Measurements from ENCODE around the gene ADGRE3. TPM values are rescaled to one million over a fixed set of nuclear protein-coding genes. Genes with fewer than 3 reads are reported as not detected.

Gene ADGRE3
- total RNA-seq, 1 experiment from 2014 or later, result not detected

DNA sequence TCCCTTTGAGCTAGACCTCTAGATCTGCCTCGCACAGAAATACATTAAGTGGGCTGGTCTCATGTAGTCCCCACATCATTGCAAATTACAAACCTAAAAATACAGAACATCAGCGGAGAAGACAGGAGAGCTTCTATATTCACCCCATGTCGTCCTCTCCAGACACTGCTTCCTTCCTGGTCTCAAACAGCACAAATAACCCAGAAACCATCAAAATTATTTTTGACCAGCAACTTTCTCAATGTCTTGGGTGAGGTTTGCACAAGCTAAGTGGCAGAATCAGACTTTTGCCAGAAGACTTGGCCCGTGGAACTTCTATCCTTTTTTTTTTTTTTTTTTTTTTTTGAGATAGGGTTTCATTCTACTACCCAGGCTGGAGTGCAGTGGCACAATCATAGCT lies 63.6 kb downstream of the ADGRE3 start:
- ChIA-PET CTCF (interaction anchor here (0.6 to 1.1 kb wide), 3 partner anchors 37 to 78 kb away, joined by 3 to 7 read pairs (median 5); no protein-coding TSS in a partner anchor), POLR2A (no interaction called here)
- no peak for ATAC-seq
- no peak for TF ChIP-seq NFATC4 (CRISPR knock-in tag; IDR thresholded peaks at IDR 0.05)
- TF ChIP-seq, protein P1, sequence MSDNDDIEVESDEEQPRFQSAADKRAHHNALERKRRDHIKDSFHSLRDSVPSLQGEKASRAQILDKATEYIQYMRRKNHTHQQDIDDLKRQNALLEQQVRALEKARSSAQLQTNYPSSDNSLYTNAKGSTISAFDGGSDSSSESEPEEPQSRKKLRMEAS (CRISPR knock-in tag; IDR thresholded peaks at IDR 0.05), result no peak
- TF ChIP-seq, protein P2, sequence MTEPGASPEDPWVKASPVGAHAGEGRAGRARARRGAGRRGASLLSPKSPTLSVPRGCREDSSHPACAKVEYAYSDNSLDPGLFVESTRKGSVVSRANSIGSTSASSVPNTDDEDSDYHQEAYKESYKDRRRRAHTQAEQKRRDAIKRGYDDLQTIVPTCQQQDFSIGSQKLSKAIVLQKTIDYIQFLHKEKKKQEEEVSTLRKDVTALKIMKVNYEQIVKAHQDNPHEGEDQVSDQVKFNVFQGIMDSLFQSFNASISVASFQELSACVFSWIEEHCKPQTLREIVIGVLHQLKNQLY (CRISPR knock-in tag; IDR thresholded peaks at IDR 0.05), result no peak
- no peak for TF ChIP-seq GABPB1 (CRISPR knock-in tag; IDR thresholded peaks at IDR 0.05)
- TF ChIP-seq TEAD1 (CRISPR knock-in tag; IDR thresholded peaks at IDR 0.05), result no peak
- TF ChIP-seq FOXK1 (CRISPR knock-in tag; IDR thresholded peaks at IDR 0.05), result no peak
- TF ChIP-seq, protein P3, sequence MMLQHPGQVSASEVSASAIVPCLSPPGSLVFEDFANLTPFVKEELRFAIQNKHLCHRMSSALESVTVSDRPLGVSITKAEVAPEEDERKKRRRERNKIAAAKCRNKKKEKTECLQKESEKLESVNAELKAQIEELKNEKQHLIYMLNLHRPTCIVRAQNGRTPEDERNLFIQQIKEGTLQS (CRISPR knock-in tag; conservative IDR thresholded peaks at IDR 0.05), result no peak
- no peak for TF ChIP-seq ZNF232 (CRISPR knock-in tag; IDR thresholded peaks at IDR 0.05)
- TF ChIP-seq NFYB (CRISPR knock-in tag; conservative IDR thresholded peaks at IDR 0.05; ENCODE audit: low read depth), result no peak
- TF ChIP-seq ATF1 (CRISPR knock-in tag; IDR thresholded peaks at IDR 0.05), result no peak
- TF ChIP-seq HMGA2 (CRISPR knock-in tag; IDR thresholded peaks at IDR 0.05), result no peak
- TF ChIP-seq, protein P4, sequence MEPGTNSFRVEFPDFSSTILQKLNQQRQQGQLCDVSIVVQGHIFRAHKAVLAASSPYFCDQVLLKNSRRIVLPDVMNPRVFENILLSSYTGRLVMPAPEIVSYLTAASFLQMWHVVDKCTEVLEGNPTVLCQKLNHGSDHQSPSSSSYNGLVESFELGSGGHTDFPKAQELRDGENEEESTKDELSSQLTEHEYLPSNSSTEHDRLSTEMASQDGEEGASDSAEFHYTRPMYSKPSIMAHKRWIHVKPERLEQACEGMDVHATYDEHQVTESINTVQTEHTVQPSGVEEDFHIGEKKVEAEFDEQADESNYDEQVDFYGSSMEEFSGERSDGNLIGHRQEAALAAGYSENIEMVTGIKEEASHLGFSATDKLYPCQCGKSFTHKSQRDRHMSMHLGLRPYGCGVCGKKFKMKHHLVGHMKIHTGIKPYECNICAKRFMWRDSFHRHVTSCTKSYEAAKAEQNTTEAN (CRISPR knock-in tag; IDR thresholded peaks at IDR 0.05), result no peak
- no peak for TF ChIP-seq SMAD3 (CRISPR knock-in tag; IDR thresholded peaks at IDR 0.05; ENCODE audit: borderline replicate concordance)
- no peak for TF ChIP-seq ZNF138 (CRISPR knock-in tag; conservative IDR thresholded peaks at IDR 0.05)
- TF ChIP-seq, protein P5, sequence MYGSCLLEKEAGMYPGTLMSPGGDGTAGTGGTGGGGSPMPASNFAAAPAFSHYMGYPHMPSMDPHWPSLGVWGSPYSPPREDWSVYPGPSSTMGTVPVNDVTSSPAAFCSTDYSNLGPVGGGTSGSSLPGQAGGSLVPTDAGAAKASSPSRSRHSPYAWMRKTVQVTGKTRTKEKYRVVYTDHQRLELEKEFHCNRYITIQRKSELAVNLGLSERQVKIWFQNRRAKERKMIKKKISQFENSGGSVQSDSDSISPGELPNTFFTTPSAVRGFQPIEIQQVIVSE (CRISPR knock-in tag; IDR thresholded peaks at IDR 0.05; ENCODE audit: borderline replicate concordance), result no peak
- no peak for TF ChIP-seq GTF2I (CRISPR knock-in tag; conservative IDR thresholded peaks at IDR 0.05)
- TF ChIP-seq ZNF396 (CRISPR knock-in tag; IDR thresholded peaks at IDR 0.05; ENCODE audit: borderline replicate concordance), result no peak
- no peak for TF ChIP-seq MYBL2 (CRISPR knock-in tag; IDR thresholded peaks at IDR 0.05)
- TF ChIP-seq, protein P6, sequence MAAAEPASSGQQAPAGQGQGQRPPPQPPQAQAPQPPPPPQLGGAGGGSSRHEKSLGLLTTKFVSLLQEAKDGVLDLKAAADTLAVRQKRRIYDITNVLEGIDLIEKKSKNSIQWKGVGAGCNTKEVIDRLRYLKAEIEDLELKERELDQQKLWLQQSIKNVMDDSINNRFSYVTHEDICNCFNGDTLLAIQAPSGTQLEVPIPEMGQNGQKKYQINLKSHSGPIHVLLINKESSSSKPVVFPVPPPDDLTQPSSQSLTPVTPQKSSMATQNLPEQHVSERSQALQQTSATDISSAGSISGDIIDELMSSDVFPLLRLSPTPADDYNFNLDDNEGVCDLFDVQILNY (CRISPR knock-in tag; IDR thresholded peaks at IDR 0.05), result no peak
- Mint-ChIP-seq H3K4me3 (no peak overlapping the region), H3K27ac (no peak overlapping the region), H3K9me3 (peaks cover 14% of the 10 kb centered on the region), H3K4me1 (no peaks in the 10 kb centered on the region), H3K36me3 (peaks cover under 1% of the 10 kb centered on the region), H3K27me3 (ENCODE audit: low read depth) (peaks cover 4% of the 10 kb centered on the region; the same call in 1 of the 2 replicates)
- DNase-seq (ENCODE audit: low spot score), result no peak

DNA sequence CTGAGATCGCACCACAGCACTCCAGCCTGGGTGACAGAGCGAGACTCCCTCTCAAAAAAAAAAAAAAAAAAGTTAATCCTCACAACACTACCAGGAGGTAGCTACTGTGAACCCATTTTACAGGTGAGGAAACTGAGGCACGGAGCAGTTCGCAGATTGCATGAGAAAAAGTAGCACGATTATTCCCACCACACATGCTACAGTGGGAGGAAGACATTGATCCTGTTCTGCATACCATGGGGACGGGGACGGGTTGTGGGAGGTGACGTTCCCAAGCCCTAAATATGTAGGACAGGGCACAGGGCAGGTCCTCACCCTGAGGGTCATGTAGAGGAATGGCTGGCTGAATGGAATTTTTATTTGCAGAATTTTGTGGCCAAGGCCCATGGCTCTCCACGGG lies 68.0 kb downstream of the ADGRE3 start:
- POLR2A ChIA-PET, result no interaction called here
- H3K36me3 Mint-ChIP-seq, result no peaks in the 10 kb centered on the region
- peaks cover 18% of the 10 kb centered on the region for H3K9me3 Mint-ChIP-seq

More for the DNA sequence above, 68.0 kb downstream of the ADGRE3 start:
- ATAC-seq (no peak), DNase-seq (ENCODE audit: low spot score) (no peak)
- TF ChIP-seq ZNF317 (CRISPR knock-in tag; IDR thresholded peaks at IDR 0.05; ENCODE audit: borderline replicate concordance, low read depth) (no peak), TEAD4 (CRISPR knock-in tag; IDR thresholded peaks at IDR 0.05) (no peak), TEAD1 (CRISPR knock-in tag; IDR thresholded peaks at IDR 0.05) (no peak)
- TF ChIP-seq, protein P7, sequence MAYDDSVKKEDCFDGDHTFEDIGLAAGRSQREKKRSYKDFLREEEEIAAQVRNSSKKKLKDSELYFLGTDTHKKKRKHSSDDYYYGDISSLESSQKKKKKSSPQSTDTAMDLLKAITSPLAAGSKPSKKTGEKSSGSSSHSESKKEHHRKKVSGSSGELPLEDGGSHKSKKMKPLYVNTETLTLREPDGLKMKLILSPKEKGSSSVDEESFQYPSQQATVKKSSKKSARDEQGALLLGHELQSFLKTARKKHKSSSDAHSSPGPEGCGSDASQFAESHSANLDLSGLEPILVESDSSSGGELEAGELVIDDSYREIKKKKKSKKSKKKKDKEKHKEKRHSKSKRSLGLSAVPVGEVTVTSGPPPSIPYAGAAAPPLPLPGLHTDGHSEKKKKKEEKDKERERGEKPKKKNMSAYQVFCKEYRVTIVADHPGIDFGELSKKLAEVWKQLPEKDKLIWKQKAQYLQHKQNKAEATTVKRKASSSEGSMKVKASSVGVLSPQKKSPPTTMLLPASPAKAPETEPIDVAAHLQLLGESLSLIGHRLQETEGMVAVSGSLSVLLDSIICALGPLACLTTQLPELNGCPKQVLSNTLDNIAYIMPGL (CRISPR knock-in tag; IDR thresholded peaks at IDR 0.05), result no peak
- CTCF ChIA-PET, result interaction anchor here (1.1 kb wide), 1 partner anchor 33 kb away, joined by 4 read pairs; no protein-coding TSS in a partner anchor
- Mint-ChIP-seq H3K27me3 (ENCODE audit: low read depth) (no peaks in the 10 kb centered on the region; the same call in 1 of the 2 replicates), H3K27ac (no peak overlapping the region), H3K4me1 (no peaks in the 10 kb centered on the region), H3K4me3 (no peak overlapping the region)
